B cell (primary cell): ENCODE data around the gene ADGRD1. TPM values are rescaled to one million over a fixed set of nuclear protein-coding genes. Genes with fewer than 3 reads are reported as not detected.

ENCODE experiments used
- ATAC-seq: fragments of 200-7000 bp; cut with Tn5 transposase; one replicate; pipeline ENCODE4 v1.10.0; 2021; ENCODE audit warnings: low read depth, mild to moderate bottlenecking, moderate number of reproducible peaks, moderate library complexity
- CTCF ChIA-PET: fragments of 350-600 bp; sonication (Branson Sonifier 250); formaldehyde crosslinking; loops from one replicate; lab custom pipeline; 2021; ENCODE audit warnings: antibody characterized with exemption, inconsistent platforms; lab: Charles Lee
- POLR2A ChIA-PET: fragments of 350-600 bp; sonication (Branson Sonifier 250); formaldehyde crosslinking; loops from one replicate; lab custom pipeline; 2021; ENCODE audit warnings: antibody characterized with exemption; lab: Charles Lee
- DNase-seq: peaks from one replicate; pipeline ENCODE4 v3.0.0; 2013
- H2AFZ ChIP-seq: 2 replicates; pipeline ENCODE4 v1.6.1; 2012; ENCODE audit warnings: mild to moderate bottlenecking, low read depth, low read length; ENCODE audit not compliant: insufficient read depth, poor library complexity, severe bottlenecking
- H3K27ac ChIP-seq, 2 donors: 1 replicate in 1 of 2; 2 replicates in 1 of 2; pipeline ENCODE4 v1.5.1; 2012 to 2013; ENCODE audit warnings: low read length in 2 of 2, mild to moderate bottlenecking in 2 of 2, moderate library complexity in 1 of 2
- H3K27me3 ChIP-seq, 4 experiments: fragments of 200-600 bp in 1 of 4; sonication (generic) in 1 of 4; replicated peaks in 1 of 4; 1 replicate in 2 of 4; 2 replicates in 2 of 4; pipeline versions ENCODE4 v1.6.1 to v1.7.0; 2013 to 2016; ENCODE audit warnings: low read length in 3 of 4, mild to moderate bottlenecking in 2 of 4, mixed read lengths in 1 of 4, moderate library complexity in 1 of 4; ENCODE audit not compliant: insufficient read depth in 4 of 4, control insufficient read depth in 3 of 4; ENCODE audit errors: control extremely low read depth in 1 of 4
- H3K36me3 ChIP-seq, 2 experiments: replicated peaks in 1 of 2; 1 replicate in 1 of 2; 2 replicates in 1 of 2; pipeline versions ENCODE4 v1.6.1 to v1.7.1; 2013; ENCODE audit warnings: low read length in 1 of 2; ENCODE audit not compliant: insufficient read depth in 2 of 2, control insufficient read depth in 1 of 2; ENCODE audit errors: control extremely low read depth in 1 of 2, extremely low read depth in 1 of 2
- H3K4me1 ChIP-seq, 2 donors: fragments of 200-600 bp in 1 of 2; sonication (generic) in 1 of 2; 1 replicate in 1 of 2; 2 replicates in 1 of 2; pipeline versions ENCODE4 v1.5.1 to v1.6.1; 2013 to 2017; ENCODE audit warnings: low read length in 2 of 2; ENCODE audit not compliant: control insufficient read depth in 2 of 2, insufficient read depth in 2 of 2
- H3K4me2 ChIP-seq: replicated peaks from 2 replicates; pipeline ENCODE3; 2012; ENCODE audit warnings: mild to moderate bottlenecking, low read depth, low read length; ENCODE audit not compliant: poor library complexity, severe bottlenecking
- H3K4me3 ChIP-seq, 5 experiments: fragments of 200-600 bp in 1 of 5; sonication (generic) in 1 of 5; 1 replicate in 3 of 5; 2 replicates in 2 of 5; pipeline versions ENCODE4 v1.5.1 to v1.7.0; 2011 to 2016; ENCODE audit warnings: low read length in 4 of 5, mild to moderate bottlenecking in 4 of 5, low read depth in 2 of 5, control low read depth in 1 of 5, moderate library complexity in 1 of 5; ENCODE audit not compliant: insufficient read depth in 1 of 5; ENCODE audit errors: control extremely low read depth in 1 of 5, extremely low read depth in 1 of 5
- H3K79me2 ChIP-seq: fragments of 200-600 bp; sonication (generic); one replicate; pipeline ENCODE4 v1.6.0; 2016; ENCODE audit warnings: low read length; ENCODE audit not compliant: control insufficient read depth, insufficient read depth
- H3K9ac ChIP-seq: fragments of 200-600 bp; sonication (generic); 2 replicates; pipeline ENCODE4 v1.6.1; 2017; ENCODE audit warnings: mild to moderate bottlenecking, low read length, moderate library complexity
- H3K9me3 ChIP-seq, 3 donors: one replicate each; pipeline versions ENCODE4 v1.6.1 to v1.7.1; 2013; ENCODE audit warnings: low read length in 2 of 3; ENCODE audit not compliant: control insufficient read depth in 2 of 3, insufficient read depth in 1 of 3; ENCODE audit errors: control extremely low read depth in 1 of 3
- H4K20me1 ChIP-seq: 2 replicates; pipeline ENCODE4 v1.6.0; 2012; ENCODE audit warnings: mild to moderate bottlenecking, low read length; ENCODE audit not compliant: insufficient read depth, control insufficient read depth, poor library complexity, severe bottlenecking
- H3K27ac Mint-ChIP-seq: one replicate; pipeline ENCODE4 v1.8.0; 2021; ENCODE audit warnings: mixed read lengths
- H3K27me3 Mint-ChIP-seq: one replicate; pipeline ENCODE4 v1.8.0; 2021; ENCODE audit warnings: mixed read lengths
- H3K4me1 Mint-ChIP-seq: one replicate; pipeline ENCODE4 v1.8.0; 2021; ENCODE audit warnings: mixed read lengths
- H3K4me3 Mint-ChIP-seq: one replicate; pipeline ENCODE4 v1.8.0; 2021; ENCODE audit warnings: mixed read lengths
- H3K9me3 Mint-ChIP-seq: one replicate; pipeline ENCODE4 v1.8.0; 2022; ENCODE audit warnings: mixed read lengths; ENCODE audit not compliant: insufficient read depth
- CTCF ChIP-seq: fragments of 200-600 bp; IDR thresholded peaks from one replicate; pipeline ENCODE4 v1.8.0; 2022; ENCODE audit warnings: antibody characterized with exemption, mild to moderate bottlenecking
- EZH2 ChIP-seq: IDR thresholded peaks from 2 replicates; pipeline ENCODE4 v1.6.1; 2012; ENCODE audit warnings: borderline replicate concordance, low read depth, mild to moderate bottlenecking, moderate library complexity, low read length; ENCODE audit not compliant: insufficient read depth, poor library complexity, severe bottlenecking
- WGBS: methylation state at CpG from one replicate; pipeline ENCODE4 v1.1.5; 2013; ENCODE audit warnings: missing lambda C conversion rate; ENCODE audit not compliant: insufficient coverage; 5-methylcytosine and 5-hydroxymethylcytosine counted together
- intact Hi-C: fragments of 100-400 bp; cut with micrococcal nuclease; formaldehyde crosslinking; loops from one replicate; pipeline ENCODE4 v1.10.0; 2022
- polyA plus RNA-seq: library from polyadenylated mRNA; depleted of rRNA; stranded (reverse); fragments of >200 nt; gene quantifications from 2 replicates; pipeline ENCODE4 v1.2.3, GENCODE V29; 2012
- total RNA-seq, 2 donors: library from RNA; stranded (reverse); fragments of 120-200 nt in 1 of 2; gene quantifications; 1 replicate in 1 of 2; 2 replicates in 1 of 2; pipeline versions ENCODE4 v1.2.3 to v1.2.4, GENCODE V29; 2013 to 2022

The ADGRD1 gene
- total and polyA plus RNA-seq, 2 donors (not counting 1 experiment from before 2014, with no cell fraction given) = 1.1 to 2.2 TPM

GRCh38 chr12:131077931-131078391 lies 124.3 kb downstream of the ADGRD1 start:
- Histone ChIP-seq H3K27ac (no peak overlapping the region), H3K27me3 (no peaks in the 10 kb centered on the region), H3K9me3 (peaks cover 0 to 10% (median 0%) of the 10 kb centered on the region in 3 donors), H3K36me3 (no peaks in the 10 kb centered on the region), H2AFZ (no peak overlapping the region), H3K4me2 (no peak overlapping the region), H3K79me2 (no peaks in the 10 kb centered on the region), H4K20me1 (no peaks in the 10 kb centered on the region), H3K4me3 (no peak overlapping the region), H3K9ac (no peak overlapping the region), H3K4me1 (no peaks in the 10 kb centered on the region)
- no peak overlapping the region for H3K4me3 Mint-ChIP-seq
- H3K27me3 Mint-ChIP-seq = peaks cover 4% of the 10 kb centered on the region
- ChIA-PET CTCF (no interaction called here), POLR2A (no interaction called here)
- no peak overlapping the region for H3K27ac Mint-ChIP-seq
- DNase-seq = no peak
- WGBS = 81% methylated on average over 11 of the region's 11 CpGs
- peaks cover 6% of the 10 kb centered on the region for H3K9me3 Mint-ChIP-seq
- H3K4me1 Mint-ChIP-seq = no peaks in the 10 kb centered on the region
- ATAC-seq = no peak
- TF ChIP-seq CTCF = no peak
- TF ChIP-seq EZH2 = no peak
- intact Hi-C loops = no loop called here

GRCh38 chr12:131082290-131083194 lies 128.8 kb downstream of the ADGRD1 start:
- Mint-ChIP-seq H3K4me3 (no peak overlapping the region), H3K9me3 (no peaks in the 10 kb centered on the region), H3K27ac (no peak overlapping the region), H3K4me1 (no peaks in the 10 kb centered on the region), H3K27me3 (peaks cover 13% of the 10 kb centered on the region)
- WGBS = 93% methylated on average over 18 of the region's 23 CpGs
- intact Hi-C loops = no loop called here
- ATAC-seq (no peak), DNase-seq (no peak)
- Histone ChIP-seq H2AFZ (no peak overlapping the region), H3K27me3 (no peaks in the 10 kb centered on the region), H3K36me3 (no peaks in the 10 kb centered on the region), H3K9me3 (no peaks in the 10 kb centered on the region), H3K27ac (no peak overlapping the region), H4K20me1 (no peaks in the 10 kb centered on the region), H3K9ac (no peak overlapping the region), H3K79me2 (no peaks in the 10 kb centered on the region), H3K4me3 (no peak overlapping the region), H3K4me1 (no peaks in the 10 kb centered on the region), H3K4me2 (no peak overlapping the region)
- TF ChIP-seq EZH2 (no peak), CTCF (no peak)
- CTCF ChIA-PET = no interaction called here
- POLR2A ChIA-PET = no interaction called here
